NB4 (cell line): ENCODE results near the gene DMRTA1.
"Not testable (repeated sequence)": the region's sequence is repeated elsewhere in the genome, so short reads cannot be mapped to it uniquely, and the experiment has no call there.

ENCODE experiments used
- DNase-seq: peaks from one replicate; pipeline ENCODE4 v3.0.0; 2010; ENCODE audit warnings: low read depth
- H3K4me3 ChIP-seq: one replicate; pipeline ENCODE4 v1.5.1; 2011; ENCODE audit warnings: mild to moderate bottlenecking, low read depth, low read length, moderate library complexity
- MYC ChIP-seq: IDR thresholded peaks from 2 replicates; pipeline ENCODE4 v1.6.1; 2011; ENCODE audit warnings: low read depth, low read length
- POLR2A ChIP-seq: IDR thresholded peaks from 2 replicates; pipeline ENCODE4 v1.6.1; 2011; ENCODE audit warnings: mild to moderate bottlenecking; ENCODE audit not compliant: insufficient read length; ENCODE audit errors: extremely low read depth
- TF ChIP-seq, protein P1 (sequence below): IDR thresholded peaks from 2 replicates; pipeline ENCODE4 v1.6.1; 2011; ENCODE audit warnings: low read depth, low read length
- TF ChIP-seq, protein P2 (sequence below): IDR thresholded peaks from one replicate; pipeline ENCODE4 v1.5.1; 2012; ENCODE audit warnings: low read depth, low read length

DMRTA1 gene

DNA sequence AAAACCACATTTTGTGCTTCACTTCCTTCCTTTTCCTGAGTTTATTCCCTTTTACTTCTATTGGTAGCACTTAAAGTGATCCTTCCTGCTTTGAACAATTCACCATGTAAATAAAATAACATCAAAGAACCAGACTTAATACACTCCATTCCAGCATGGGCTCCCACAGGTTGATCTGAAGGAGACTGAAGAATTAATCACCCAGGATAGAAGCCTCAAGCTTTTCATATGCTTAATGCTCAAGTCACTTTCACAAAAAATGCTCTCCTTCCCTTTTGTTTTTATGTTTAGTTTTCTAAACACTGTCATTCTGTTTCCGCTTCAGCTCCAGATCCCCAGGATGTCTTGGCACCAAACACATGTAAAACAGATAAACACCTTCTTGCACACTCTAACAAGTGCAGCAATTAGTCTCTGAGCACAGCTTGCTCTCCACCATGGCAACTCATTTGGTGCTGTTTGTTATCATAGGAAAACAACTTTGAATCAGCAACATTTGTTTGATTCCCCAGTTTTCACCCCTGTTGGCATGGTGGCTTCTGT is 37.0 kb downstream of the DMRTA1 start:
- no peak overlapping the region for H3K4me3 ChIP-seq
- TF ChIP-seq, protein P1, sequence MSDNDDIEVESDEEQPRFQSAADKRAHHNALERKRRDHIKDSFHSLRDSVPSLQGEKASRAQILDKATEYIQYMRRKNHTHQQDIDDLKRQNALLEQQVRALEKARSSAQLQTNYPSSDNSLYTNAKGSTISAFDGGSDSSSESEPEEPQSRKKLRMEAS: no peak
- TF ChIP-seq POLR2A (no peak), MYC (no peak)
- TF ChIP-seq, protein P2, sequence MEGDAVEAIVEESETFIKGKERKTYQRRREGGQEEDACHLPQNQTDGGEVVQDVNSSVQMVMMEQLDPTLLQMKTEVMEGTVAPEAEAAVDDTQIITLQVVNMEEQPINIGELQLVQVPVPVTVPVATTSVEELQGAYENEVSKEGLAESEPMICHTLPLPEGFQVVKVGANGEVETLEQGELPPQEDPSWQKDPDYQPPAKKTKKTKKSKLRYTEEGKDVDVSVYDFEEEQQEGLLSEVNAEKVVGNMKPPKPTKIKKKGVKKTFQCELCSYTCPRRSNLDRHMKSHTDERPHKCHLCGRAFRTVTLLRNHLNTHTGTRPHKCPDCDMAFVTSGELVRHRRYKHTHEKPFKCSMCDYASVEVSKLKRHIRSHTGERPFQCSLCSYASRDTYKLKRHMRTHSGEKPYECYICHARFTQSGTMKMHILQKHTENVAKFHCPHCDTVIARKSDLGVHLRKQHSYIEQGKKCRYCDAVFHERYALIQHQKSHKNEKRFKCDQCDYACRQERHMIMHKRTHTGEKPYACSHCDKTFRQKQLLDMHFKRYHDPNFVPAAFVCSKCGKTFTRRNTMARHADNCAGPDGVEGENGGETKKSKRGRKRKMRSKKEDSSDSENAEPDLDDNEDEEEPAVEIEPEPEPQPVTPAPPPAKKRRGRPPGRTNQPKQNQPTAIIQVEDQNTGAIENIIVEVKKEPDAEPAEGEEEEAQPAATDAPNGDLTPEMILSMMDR: no peak
- no peak for DNase-seq

DNA sequence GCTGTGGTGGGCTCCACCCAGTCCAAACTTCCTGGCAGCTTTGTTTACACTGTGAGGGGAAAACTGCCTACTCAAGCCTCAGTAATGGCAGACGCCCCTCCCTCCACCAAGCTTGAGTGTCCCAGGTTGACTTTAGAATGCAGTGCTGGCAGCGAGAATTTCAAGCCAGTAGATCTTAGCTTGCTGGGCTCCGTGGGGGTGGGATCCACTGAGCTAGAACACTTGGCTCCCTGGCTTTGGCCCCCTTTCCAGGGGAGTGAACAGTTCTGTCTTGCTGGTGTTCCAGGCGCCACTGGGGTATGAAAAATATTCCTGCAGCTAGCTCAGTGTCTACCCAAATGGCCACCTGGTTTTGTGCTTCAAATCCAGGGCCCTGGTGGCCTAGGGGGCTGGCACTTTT is 49.6 kb downstream of the DMRTA1 start:
- DNase-seq: not testable (repeated sequence)

More for the DNA sequence above, 49.6 kb downstream of the DMRTA1 start:
- not testable (repeated sequence) for H3K4me3 ChIP-seq
